Stimulated activated effector memory CD8-positive, alpha-beta T cell treated with anti-CD3 and anti-CD28 coated beads, Interleukin-12 subunit alpha, Interleukin-12 subunit beta, amount 100 ng/mL, for 72 hours (primary cell): Measurements from ENCODE around the gene CREB5.

ENCODE experiments used
- ATAC-seq: fragments of 150-1000 bp; cut with Tn5 transposase; 2 replicates; pipeline ENCODE4 v1.10.0; 2021
- DNase-seq, 2 donors: peaks; one replicate each; pipeline ENCODE4 v3.0.0; 2021 to 2022; ENCODE audit warnings: low spot score in 2 of 2
- H3K27ac Mint-ChIP-seq: one replicate; pipeline ENCODE4 v1.8.0; 2022; ENCODE audit warnings: mild to moderate bottlenecking, mixed read lengths
- H3K36me3 Mint-ChIP-seq: one replicate; pipeline ENCODE4 v1.8.0; 2022; ENCODE audit warnings: mild to moderate bottlenecking, mixed read lengths
- H3K4me1 Mint-ChIP-seq: one replicate; pipeline ENCODE4 v1.8.0; 2022; ENCODE audit warnings: mixed read lengths
- H3K4me3 Mint-ChIP-seq: one replicate; pipeline ENCODE4 v1.8.0; 2022; ENCODE audit warnings: mild to moderate bottlenecking, mixed read lengths
- H3K9me3 Mint-ChIP-seq: one replicate; pipeline ENCODE4 v1.8.0; 2022; ENCODE audit warnings: mixed read lengths

Gene CREB5

GRCh38 chr7:28573059-28573553, 160.8 kb downstream of the CREB5 start:
- no peaks in the 10 kb centered on the region for H3K36me3 Mint-ChIP-seq
- no peak for DNase-seq
- H3K4me3 Mint-ChIP-seq = no peak overlapping the region
- ATAC-seq = no peak
- peaks cover 4% of the 10 kb centered on the region for H3K9me3 Mint-ChIP-seq
- H3K27ac Mint-ChIP-seq = no peak overlapping the region
- no peaks in the 10 kb centered on the region for H3K4me1 Mint-ChIP-seq

DNA sequence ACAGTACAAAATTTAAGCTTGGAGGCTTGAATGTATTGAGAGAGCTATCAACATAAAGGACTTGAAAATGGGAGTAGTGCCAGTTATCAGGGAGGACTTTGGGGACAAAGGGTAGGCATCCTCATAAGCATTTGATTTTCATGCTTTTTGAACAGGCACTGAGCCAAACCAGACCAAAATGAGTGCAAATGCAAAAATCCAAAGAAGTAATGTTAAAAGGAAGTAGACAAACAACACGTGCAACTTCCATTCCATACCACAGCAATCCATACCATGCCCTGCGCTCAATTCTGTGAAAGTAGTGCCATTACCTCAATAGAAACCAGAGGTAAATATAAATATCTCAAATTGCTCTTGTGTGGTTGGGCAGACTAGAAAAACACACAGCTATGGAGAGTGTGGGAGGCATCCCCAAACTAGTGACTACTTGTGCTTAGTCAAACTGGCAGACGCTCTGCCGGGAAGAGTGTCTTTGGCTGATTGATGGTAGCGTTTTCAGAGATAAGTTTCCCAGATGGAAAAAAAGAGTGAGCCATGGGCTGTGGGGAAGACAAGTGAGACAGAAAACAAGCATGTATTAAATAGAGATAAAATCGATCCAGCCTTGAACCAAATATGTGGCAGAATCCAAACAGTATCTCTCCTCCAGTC, 161.5 kb downstream of the CREB5 start:
- ATAC-seq = no peak

GRCh38 chr7:28575241-28575643, 162.9 kb downstream of the CREB5 start:
- Mint-ChIP-seq H3K27ac (no peak overlapping the region), H3K36me3 (no peaks in the 10 kb centered on the region), H3K9me3 (no peaks in the 10 kb centered on the region), H3K4me3 (no peak overlapping the region), H3K4me1 (no peaks in the 10 kb centered on the region)
- ATAC-seq (no peak), DNase-seq (no peak)

More for the DNA sequence above, 161.5 kb downstream of the CREB5 start:
- no peak for DNase-seq
- Mint-ChIP-seq H3K27ac (no peak overlapping the region), H3K36me3 (no peaks in the 10 kb centered on the region), H3K9me3 (peaks cover 4% of the 10 kb centered on the region), H3K4me3 (no peak overlapping the region), H3K4me1 (no peaks in the 10 kb centered on the region)

DNA sequence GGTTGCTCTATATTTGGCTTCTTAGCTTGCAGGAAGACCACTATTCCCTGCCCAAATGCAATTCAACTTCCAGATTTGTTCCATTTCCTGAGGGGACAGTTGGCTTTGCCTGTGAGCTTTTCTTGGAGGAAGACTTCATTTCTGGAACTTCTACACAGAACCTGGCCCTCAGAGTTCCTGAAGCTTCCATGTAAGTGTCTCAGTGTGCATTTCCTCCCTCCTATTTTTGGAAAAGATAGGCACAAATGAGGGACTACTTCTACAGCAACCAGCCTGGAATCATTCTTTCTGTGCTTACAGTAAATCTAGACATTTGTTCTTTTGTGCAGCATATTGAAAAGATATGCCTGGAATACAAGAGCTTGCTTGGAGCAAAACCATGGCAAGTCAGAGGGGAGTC, 164.3 kb downstream of the CREB5 start:
- H3K9me3 Mint-ChIP-seq = no peaks in the 10 kb centered on the region
- H3K36me3 Mint-ChIP-seq = no peaks in the 10 kb centered on the region
- no peak for DNase-seq
- no peak overlapping the region for H3K4me3 Mint-ChIP-seq
- no peaks in the 10 kb centered on the region for H3K4me1 Mint-ChIP-seq
- no peak for ATAC-seq
- no peak overlapping the region for H3K27ac Mint-ChIP-seq

- DNase-seq = no peak
- H3K4me1 Mint-ChIP-seq = no peaks in the 10 kb centered on the region
Measured at GRCh38 chr7:28579571-28579970, 167.3 kb downstream of the CREB5 start.

DNA sequence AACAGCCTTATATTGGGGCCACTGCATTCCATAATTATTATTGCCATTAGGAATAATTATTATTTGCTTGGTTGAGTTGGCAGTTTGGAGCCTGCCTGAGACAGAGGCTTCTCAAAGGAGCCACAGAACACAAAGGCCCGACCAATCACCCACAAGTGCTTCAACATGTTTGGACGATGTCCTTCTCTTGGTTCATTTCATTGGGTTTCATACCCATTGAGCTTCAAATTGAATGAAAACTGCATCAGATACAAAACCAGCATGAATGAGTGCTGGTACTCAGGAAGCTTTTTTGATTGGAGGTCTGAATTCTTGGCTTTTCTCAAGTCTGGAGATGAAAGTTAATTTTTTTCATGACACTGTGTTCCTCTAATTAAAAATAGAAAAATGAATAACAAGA, 168.3 kb downstream of the CREB5 start:
- H3K4me3 Mint-ChIP-seq = no peak overlapping the region
- no peaks in the 10 kb centered on the region for H3K36me3 Mint-ChIP-seq
- H3K4me1 Mint-ChIP-seq = no peaks in the 10 kb centered on the region
- H3K9me3 Mint-ChIP-seq = peaks cover 4% of the 10 kb centered on the region
- no peak overlapping the region for H3K27ac Mint-ChIP-seq
- no peak for ATAC-seq
- DNase-seq = no peak

More at GRCh38 chr7:28579571-28579970, 167.3 kb downstream of the CREB5 start:
- no peak for ATAC-seq
- Mint-ChIP-seq H3K36me3 (no peaks in the 10 kb centered on the region), H3K9me3 (peaks cover 4% of the 10 kb centered on the region), H3K4me3 (no peak overlapping the region), H3K27ac (no peak overlapping the region)

GRCh38 chr7:28581351-28581750, 169.0 kb downstream of the CREB5 start:
- peaks cover 4% of the 10 kb centered on the region for H3K9me3 Mint-ChIP-seq
- ATAC-seq = no peak
- DNase-seq = no peak
- no peaks in the 10 kb centered on the region for H3K36me3 Mint-ChIP-seq
- H3K27ac Mint-ChIP-seq = no peak overlapping the region
- H3K4me1 Mint-ChIP-seq = no peaks in the 10 kb centered on the region
- H3K4me3 Mint-ChIP-seq = no peak overlapping the region

GRCh38 chr7:28582226-28582625, 169.9 kb downstream of the CREB5 start:
- H3K4me3 Mint-ChIP-seq = no peak overlapping the region
- peaks cover 4% of the 10 kb centered on the region for H3K9me3 Mint-ChIP-seq
- H3K4me1 Mint-ChIP-seq = no peaks in the 10 kb centered on the region
- DNase-seq (no peak), ATAC-seq (no peak)
- no peaks in the 10 kb centered on the region for H3K36me3 Mint-ChIP-seq
- no peak overlapping the region for H3K27ac Mint-ChIP-seq

DNA sequence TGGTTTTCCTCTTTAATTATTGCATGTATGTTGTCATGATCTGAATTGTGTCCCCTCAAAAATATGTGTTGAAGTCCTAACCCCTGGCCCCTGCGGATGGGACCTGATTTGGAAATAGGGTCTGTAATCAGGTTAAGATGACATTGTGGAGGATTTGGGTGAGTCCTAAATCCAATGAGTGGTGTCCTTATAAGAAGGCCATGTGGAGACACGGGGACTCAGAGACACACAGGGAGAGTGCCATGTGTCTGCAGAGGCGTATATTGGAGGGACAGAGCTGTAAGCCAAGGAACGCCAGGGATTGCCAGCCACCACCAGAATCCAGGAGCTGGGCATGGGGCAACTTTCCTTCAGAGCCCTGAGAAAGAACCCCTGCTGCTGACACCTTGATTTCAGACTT, 171.9 kb downstream of the CREB5 start:
- Mint-ChIP-seq H3K36me3 (no peaks in the 10 kb centered on the region), H3K4me1 (no peaks in the 10 kb centered on the region), H3K27ac (no peak overlapping the region), H3K9me3 (peaks cover 4% of the 10 kb centered on the region), H3K4me3 (no peak overlapping the region)
- ATAC-seq (no peak), DNase-seq (no peak)

GRCh38 chr7:28586736-28587135, 174.4 kb downstream of the CREB5 start:
- H3K4me1 Mint-ChIP-seq = no peaks in the 10 kb centered on the region
- ATAC-seq = no peak
- H3K36me3 Mint-ChIP-seq = no peaks in the 10 kb centered on the region
- H3K27ac Mint-ChIP-seq = no peak overlapping the region
- H3K4me3 Mint-ChIP-seq = no peak overlapping the region
- no peak for DNase-seq
- H3K9me3 Mint-ChIP-seq = peaks cover 4% of the 10 kb centered on the region

DNA sequence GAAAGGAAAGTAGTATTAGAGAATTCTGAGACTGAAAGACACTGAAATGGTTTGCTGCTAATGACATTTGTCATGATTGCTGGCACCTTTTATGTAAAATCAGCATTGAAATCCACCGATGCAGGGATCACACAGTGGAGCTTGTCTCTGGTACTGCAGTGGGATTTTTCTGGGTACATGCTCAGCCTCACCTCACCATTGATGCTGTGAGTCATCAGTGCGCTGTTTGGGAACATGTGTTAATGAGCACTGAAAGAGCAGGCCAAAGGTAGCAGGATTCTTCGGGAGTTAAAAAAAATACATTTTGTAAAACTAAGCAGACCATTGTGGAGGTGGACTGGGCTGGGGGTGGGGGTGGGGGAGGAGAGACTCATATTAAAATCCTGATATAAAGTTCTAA, 174.9 kb downstream of the CREB5 start:
- no peaks in the 10 kb centered on the region for H3K4me1 Mint-ChIP-seq
- no peak overlapping the region for H3K4me3 Mint-ChIP-seq
- no peak overlapping the region for H3K27ac Mint-ChIP-seq
- no peak for DNase-seq
- peaks cover 4% of the 10 kb centered on the region for H3K9me3 Mint-ChIP-seq
- no peak for ATAC-seq
- no peaks in the 10 kb centered on the region for H3K36me3 Mint-ChIP-seq

GRCh38 chr7:28588602-28589001, 176.3 kb downstream of the CREB5 start:
- Mint-ChIP-seq H3K4me3 (no peak overlapping the region), H3K36me3 (no peaks in the 10 kb centered on the region), H3K27ac (no peak overlapping the region), H3K9me3 (peaks cover 4% of the 10 kb centered on the region), H3K4me1 (no peaks in the 10 kb centered on the region)
- DNase-seq (no peak), ATAC-seq (no peak)

GRCh38 chr7:28591041-28591674, 178.8 kb downstream of the CREB5 start:
- H3K4me1 Mint-ChIP-seq = no peaks in the 10 kb centered on the region
- DNase-seq (no peak), ATAC-seq (no peak)
- no peaks in the 10 kb centered on the region for H3K36me3 Mint-ChIP-seq
- H3K4me3 Mint-ChIP-seq = no peak overlapping the region
- H3K27ac Mint-ChIP-seq = no peak overlapping the region
- H3K9me3 Mint-ChIP-seq = no peaks in the 10 kb centered on the region

DNA sequence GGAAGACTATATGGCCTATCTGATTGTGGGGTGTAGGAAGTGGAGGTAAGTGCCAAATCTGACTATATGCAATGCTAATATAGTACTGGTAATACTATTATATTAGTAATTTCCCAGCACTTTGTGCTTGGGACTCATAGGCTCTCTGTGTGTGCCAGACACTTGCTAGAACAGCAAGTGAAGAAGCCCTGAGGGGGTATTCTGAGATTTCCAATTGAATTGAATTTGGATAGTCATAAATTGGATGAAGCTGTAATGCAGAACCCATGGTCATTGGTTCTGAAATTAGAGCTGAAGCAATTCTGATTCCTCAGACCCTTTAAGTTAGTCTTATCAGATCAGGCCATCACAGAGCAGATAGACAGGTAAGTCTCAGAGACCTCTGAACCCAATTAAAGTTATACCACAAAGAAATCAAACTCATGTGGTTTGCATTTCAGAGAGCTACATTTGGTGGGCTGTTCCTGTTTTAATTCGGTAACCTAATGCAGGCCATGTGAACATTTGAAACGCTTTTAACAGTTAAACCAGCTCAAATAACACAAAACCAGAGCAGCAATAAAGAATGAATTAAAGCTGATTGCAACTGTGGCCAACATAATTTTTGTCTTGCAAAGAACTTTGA, 179.5 kb downstream of the CREB5 start:
- Mint-ChIP-seq H3K9me3 (no peaks in the 10 kb centered on the region), H3K36me3 (no peaks in the 10 kb centered on the region), H3K4me1 (no peaks in the 10 kb centered on the region), H3K27ac (no peak overlapping the region), H3K4me3 (no peak overlapping the region)
- DNase-seq (no peak), ATAC-seq (no peak)

DNA sequence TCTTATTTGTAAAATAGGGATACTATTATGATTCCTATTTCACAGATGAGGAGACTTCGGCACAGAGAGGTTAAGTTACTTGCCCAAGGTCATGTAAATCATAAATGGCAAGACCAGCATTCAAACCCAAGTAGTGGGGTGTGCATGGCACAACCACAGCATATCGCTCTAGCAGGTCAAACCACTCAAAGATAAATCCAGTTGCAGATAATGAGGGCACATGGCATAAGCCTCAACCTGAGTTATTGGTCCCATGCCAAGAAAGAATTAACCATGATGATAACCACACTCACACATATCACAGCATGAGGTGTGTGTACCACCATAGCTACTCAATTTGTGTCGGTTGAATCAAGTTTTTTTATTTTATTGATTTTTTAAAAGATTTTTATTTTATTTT, 180.5 kb downstream of the CREB5 start:
- Mint-ChIP-seq H3K4me1 (no peaks in the 10 kb centered on the region), H3K27ac (no peak overlapping the region), H3K36me3 (no peaks in the 10 kb centered on the region), H3K4me3 (no peak overlapping the region), H3K9me3 (no peaks in the 10 kb centered on the region)
- DNase-seq (no peak), ATAC-seq (no peak)

DNA sequence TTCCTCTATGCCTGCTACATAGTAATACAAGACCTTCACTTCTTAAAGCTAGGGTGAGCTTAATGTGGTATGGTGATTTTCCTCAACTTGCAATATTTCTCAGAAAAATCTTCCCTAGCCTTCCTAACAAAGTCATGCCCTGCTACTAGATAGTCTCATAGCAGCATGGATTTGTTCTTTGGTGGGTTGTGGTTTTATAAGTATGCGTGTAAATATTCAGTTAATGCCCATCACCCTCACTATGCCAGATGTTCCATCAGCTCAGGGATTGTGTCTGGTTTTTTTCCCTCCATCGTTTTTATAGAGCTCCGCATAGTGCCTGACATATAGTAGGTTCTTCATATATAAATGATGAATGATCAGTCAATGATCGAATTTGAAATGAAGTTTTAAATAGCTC, 182.8 kb downstream of the CREB5 start:
- Mint-ChIP-seq H3K4me1 (no peaks in the 10 kb centered on the region), H3K9me3 (no peaks in the 10 kb centered on the region), H3K4me3 (no peak overlapping the region), H3K27ac (no peak overlapping the region), H3K36me3 (no peaks in the 10 kb centered on the region)
- DNase-seq (no peak), ATAC-seq (no peak)
